Neural progenitor cell (in vitro differentiated cells): ENCODE measurements around the gene INPP4B.
"Not testable (repeated sequence)": the region's sequence is repeated elsewhere in the genome, so short reads cannot be mapped to it uniquely, and the experiment has no call there.

Experiments used
- EZH2phosphoT487 ChIP-seq: fragments of 200-600 bp; sonication (generic); IDR thresholded peaks from 2 replicates; pipeline ENCODE4 v1.6.1; 2017; ENCODE audit warnings: antibody characterized with exemption
- TF ChIP-seq, protein P1 (sequence below): fragments of 200-600 bp; sonication (generic); IDR thresholded peaks from 2 replicates; pipeline ENCODE4 v1.5.1; 2017; ENCODE audit warnings: antibody characterized with exemption, mild to moderate bottlenecking

GRCh38 chr4:142803879-142804278 is 42.2 kb downstream of the INPP4B start:
- TF ChIP-seq, protein P1, sequence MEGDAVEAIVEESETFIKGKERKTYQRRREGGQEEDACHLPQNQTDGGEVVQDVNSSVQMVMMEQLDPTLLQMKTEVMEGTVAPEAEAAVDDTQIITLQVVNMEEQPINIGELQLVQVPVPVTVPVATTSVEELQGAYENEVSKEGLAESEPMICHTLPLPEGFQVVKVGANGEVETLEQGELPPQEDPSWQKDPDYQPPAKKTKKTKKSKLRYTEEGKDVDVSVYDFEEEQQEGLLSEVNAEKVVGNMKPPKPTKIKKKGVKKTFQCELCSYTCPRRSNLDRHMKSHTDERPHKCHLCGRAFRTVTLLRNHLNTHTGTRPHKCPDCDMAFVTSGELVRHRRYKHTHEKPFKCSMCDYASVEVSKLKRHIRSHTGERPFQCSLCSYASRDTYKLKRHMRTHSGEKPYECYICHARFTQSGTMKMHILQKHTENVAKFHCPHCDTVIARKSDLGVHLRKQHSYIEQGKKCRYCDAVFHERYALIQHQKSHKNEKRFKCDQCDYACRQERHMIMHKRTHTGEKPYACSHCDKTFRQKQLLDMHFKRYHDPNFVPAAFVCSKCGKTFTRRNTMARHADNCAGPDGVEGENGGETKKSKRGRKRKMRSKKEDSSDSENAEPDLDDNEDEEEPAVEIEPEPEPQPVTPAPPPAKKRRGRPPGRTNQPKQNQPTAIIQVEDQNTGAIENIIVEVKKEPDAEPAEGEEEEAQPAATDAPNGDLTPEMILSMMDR = not testable (repeated sequence)
- not testable (repeated sequence) for TF ChIP-seq EZH2phosphoT487
